GM19239 (cell line): ENCODE results near the gene ACOT11.

Source experiments
- DNase-seq: peaks from one replicate; pipeline ENCODE4 v3.0.0; 2011; ENCODE audit warnings: low spot score; ENCODE audit not compliant: insufficient read length
- FAIRE-seq: peaks from 2 replicates; lab custom pipeline; 2011; peaks lifted over from hg19 to GRCh38; lab: Jason Lieb, UNC

Gene ACOT11

DNA sequence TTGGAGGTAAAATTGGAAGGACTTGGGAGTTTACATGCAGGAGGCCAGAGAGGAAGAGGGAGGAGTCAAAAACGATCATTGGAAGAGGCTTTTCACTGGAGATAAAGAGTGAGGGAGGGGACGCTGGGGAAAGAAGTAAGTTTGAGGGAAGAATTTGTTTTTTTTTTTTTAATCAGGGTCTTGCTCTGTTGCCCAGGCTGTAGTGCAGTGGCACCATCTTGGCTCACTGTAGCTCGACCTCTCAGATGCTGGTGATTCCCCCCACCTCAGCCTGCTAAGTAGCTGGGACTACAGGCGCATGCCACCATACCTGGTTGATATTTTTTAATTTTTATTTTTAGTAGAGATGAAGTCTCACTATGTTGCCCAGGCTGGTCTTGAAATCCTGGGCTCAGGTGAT is 92.3 kb downstream of the ACOT11 start:
- DNase-seq: no peak
- no peak for FAIRE-seq

DNA sequence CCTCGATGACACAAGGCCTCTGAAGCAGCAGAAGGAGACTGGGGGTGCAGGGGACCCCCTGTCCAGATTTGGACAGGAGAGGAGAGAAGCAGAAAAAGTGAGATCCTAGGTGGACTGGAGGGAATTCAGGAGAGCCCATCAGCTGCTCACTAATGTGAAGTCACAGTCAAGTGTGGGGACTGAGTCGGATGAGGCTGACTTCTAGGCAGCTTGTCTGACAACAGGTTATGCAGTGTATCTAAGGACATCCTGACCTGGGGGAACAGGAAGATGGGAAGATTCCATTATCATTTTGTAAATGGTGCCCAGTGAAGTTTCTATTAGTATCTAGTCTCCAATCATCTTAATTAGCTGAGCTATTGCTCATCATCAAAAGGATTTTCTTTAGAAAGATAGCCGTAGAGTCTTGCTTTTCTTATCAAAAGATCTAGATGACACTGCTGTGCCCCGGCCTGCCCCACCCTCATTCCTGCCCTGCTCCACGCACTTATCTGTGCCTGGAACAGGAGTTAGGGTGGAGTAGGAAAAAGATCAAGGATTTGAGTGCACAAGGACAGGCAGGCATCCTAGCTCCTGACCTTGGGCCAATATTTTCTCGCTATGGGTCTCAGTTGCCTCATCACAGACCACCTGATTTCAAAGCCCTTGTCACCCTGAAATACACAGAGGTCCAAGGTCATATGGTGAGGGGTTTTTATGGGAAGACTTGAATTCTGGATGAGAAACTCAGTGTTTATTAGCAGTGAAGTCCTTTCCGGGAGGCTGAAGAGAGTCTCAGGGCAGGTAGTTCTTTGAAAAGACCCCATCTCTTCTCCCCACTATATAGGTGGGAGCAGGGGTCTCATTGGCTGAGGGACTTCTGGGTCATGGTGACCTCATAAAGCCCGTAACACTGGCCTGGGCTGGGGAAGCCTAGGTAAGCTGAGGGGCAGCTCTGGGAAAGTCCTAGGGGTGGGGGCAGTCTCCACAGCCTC is 93.1 kb downstream of the ACOT11 start, which contains the start of gene MROH7:
MROH7 (plus strand) TSS at position 924 of the 974 bp plus-strand sequence. CDS start 11,141 bp downstream, outside the sequence.
- FAIRE-seq: no peak

DNA sequence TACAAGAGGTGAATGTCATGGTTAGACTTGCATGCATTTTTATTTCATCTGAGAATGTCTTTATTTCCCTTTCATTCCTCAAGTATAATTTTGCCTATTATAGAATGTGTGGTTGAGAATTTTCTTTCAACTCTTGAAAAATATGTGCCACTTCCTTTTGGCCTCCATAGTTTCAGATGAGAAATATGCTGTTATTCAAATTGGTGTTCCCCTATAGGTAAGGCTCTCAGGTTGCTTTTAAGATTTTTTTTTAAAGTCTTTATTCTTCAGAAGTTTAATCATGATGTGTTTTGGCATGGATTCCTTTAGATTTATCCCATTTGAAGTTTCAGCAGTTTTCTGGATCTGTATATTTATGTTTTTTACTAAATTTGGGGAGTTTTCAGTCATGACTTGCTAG is 95.7 kb downstream of the ACOT11 start:
- no peak for FAIRE-seq
- no peak for DNase-seq

More for the DNA sequence above, 93.1 kb downstream of the ACOT11 start, which contains the start of gene MROH7:
- DNase-seq: no peak

DNA sequence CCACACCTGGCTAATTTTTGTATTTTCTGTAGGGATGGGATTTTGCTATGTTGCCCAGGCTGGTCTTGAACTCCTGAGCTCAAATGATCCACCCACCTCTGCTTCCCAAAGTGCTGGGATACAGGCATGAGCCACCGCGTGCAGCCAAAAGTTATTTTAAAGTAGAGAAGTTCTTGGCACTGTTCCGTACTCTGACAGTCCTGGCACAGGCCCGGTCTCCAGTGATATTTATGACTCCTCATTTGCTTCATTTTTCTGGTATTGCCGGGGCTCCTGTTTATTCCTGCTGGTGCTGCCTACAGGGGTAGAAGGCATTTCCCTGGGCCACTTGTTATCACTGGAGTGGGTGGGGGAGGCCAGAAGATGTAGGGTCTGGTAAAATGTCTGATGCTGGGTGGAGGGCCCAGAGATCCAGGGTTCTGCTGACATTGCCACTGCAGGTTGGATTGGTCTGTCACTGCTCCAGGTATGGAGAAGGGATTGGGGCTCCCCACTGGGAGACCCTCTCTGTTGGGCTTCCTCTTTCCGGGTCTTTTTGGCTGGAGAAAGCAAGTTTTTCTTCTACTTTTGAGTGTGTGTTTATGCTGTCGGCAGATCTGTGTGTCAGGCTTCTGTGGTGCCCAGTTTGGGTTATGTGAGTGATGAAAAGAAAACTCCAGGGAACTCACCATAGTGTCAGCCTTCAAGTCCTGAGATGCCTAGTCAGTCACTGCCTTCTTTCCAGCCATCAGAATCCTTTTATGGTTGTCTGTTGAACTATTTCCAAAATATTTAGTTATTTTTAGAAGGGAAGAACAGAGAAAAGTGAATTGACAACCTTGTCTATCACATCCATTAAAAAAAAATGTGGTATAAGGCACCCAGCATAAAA is 98.0 kb downstream of the ACOT11 start:
- FAIRE-seq: no peak
- no peak for DNase-seq

DNA sequence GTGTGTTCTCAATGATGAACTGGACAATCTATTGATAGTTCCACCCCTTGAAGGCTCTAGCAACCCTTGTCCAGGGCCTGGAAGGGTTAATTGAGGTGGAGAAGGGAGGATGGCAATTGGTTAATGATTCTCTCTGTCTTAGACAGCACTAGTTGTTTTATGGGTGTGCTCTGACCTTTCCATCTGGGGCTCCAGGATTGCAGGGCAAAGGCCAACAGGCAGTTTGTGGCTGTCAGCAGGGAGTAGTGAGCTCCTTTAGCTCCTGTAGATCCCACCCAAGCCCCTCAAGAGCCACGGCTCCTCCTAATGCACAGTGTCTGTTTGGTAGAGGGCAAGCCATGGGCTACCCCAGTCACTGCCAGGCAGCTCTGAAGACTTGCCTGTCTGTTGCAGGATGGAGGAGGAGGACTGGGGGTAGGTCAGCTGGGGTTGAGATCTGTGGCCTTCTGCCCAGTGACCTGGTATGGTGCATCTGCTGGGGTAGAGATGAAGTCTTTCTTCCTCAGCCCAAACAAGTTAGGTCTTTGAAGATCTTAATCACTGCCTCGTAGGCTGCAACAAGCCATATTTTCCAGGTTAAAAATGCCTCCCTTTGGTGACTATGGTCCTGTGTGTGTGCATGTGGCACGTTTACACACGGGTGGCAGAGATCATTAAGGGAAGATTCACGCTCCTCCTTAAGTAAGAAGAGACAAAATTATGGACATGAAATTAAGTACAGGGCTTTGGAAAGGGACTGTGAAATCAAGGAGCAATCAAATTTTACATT is 101.3 kb downstream of the ACOT11 start:
- no peak for DNase-seq
- no peak for FAIRE-seq

DNA sequence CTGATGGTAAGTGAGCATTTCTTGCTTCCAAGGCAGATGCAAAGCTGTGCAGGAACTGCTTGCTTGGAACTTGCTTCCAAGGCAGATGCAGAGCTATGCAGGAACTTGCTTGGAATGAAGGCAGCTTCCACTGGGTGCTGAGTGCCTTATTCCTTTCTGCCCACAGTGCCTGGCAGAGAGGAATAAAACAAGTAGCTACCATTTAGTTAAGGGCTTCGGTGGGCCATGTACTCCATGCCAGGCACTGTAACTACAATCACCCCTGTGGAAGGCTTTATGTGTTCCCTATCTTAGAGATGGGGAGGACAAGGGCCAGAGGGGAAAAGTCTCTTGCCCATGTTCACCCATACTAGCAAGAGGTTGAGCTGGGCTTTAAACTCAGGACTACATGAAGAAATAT is 101.9 kb downstream of the ACOT11 start:
- FAIRE-seq: no peak
- no peak for DNase-seq

DNA sequence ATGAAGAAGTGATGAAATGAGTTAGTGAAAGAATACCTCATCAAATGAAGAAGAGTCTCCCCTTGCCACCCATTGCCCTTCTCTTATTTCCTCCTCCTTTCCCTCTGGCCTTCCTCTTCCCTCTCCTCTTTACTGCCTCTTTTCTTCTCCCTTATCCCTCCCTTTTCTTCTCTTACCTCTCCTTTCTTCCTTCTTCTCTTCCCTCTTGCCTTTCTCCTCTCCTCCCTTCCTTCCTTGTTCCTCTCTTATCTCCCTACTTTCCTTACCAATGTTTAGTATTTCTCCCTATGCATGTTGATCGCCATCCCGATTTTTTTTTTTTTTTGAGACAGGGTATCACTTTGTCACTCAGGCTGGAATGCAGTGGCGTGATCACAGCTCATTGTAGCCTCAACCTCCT is 102.4 kb downstream of the ACOT11 start:
- FAIRE-seq (no peak), DNase-seq (no peak)

DNA sequence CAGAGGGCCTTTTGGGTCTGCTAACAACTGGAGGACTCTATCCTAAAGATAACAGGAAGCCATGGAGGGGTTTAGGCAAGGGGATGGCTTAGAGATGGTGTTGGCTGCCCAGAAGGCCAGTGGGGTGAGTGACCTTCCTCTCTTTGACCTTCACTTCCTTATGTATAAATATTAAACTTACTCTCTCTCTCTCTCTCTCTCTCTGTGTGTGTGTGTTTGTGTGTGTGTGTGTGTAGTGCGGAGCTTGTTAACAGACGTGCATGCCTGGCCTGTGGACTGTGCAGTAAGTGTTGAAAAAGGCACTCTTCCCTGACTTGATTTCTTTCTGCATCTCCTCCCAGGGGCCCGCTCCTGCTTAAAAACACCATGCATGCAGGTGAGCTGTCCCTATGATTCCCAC is 103.6 kb downstream of the ACOT11 start:
- DNase-seq (no peak), FAIRE-seq (no peak)

DNA sequence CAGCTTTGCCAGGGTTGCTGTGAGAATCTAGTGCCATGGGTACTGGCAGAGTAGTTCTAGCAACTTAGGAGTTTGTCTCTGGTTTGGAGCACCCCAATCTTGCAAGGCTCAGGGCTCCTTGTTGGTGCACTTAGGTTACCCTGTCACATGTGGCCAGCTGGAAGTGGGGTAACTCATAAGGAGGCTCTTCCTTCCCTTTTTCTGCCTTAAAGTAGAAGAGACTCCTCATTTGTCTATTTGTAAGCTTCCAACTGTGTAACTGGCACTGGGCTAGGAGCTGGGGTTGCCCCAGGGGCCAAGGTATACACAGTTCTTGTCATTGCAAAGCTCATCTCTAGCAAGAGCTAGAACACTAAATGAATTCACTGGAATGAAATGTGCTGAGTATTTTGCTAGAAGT is 104.1 kb downstream of the ACOT11 start:
- no peak for FAIRE-seq
- no peak for DNase-seq

DNA sequence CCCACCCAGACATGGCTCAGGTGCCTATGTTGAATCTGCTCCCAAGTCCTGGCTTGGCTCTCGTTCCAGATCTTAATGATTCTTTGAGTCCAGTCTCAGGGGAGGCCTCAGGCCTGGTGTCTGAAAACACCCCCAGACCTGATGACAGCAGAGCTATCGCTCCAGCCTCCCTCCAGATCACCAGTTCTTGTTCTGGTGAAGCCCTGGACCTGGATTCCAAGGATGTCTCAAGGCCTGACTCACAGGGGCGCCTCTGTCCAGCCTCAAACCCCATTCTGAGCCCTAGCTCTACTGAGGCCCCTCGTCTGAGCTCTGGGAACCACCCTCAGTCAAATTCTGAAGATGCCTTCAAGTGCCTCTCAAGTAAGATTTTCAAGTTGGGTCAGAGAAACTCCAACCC is 105.0 kb downstream of the ACOT11 start:
- no peak for FAIRE-seq
- no peak for DNase-seq

DNA sequence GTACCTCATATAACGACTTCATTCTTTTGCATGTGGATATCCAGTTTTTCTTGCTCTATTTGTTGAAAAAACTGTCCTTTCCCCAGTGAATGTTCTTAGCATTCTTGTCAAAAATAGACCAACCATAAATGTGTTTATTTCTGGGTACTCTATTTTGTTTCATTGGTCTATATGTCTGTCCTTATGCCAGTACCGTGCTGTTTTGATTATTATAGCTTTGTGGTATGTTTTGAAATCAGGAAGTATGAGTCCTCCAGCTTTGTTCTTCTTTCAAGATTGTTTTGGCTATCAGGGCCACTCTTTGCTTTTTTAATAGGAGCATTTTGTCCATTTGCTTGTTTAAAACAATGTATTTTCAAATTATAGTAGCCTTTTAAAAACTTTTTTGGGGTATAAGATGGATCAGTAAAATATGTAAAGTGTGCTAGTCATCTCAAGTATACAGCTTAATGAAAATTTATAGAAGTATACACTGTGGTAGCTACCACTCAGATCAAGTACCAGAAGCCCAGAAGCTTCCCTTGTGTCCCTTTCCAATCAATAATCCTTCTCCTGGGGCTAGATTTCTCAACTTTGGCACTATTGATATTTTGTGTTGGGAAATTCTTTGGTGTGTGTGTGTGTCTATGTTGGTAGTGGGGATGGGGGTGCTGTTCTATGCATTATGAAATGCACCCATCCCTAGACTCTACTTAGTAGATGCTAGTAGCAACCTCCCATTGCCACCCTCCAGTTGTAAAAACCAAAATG is 110.3 kb downstream of the ACOT11 start:
- FAIRE-seq (no peak), DNase-seq (no peak)
